CD4-positive, alpha-beta T cell treated with Interleukin-2 at 100 ng/mL for 4 hours (primary cell): ENCODE results near the gene SERPINA4.
"Not testable (repeated sequence)": the region's sequence is repeated elsewhere in the genome, so short reads cannot be mapped to it uniquely, and the experiment has no call there.

ENCODE experiments used
- DNase-seq: peaks from one replicate; pipeline ENCODE4 v3.0.0-alpha.2; 2020; ENCODE audit warnings: low spot score

Gene SERPINA4

DNA sequence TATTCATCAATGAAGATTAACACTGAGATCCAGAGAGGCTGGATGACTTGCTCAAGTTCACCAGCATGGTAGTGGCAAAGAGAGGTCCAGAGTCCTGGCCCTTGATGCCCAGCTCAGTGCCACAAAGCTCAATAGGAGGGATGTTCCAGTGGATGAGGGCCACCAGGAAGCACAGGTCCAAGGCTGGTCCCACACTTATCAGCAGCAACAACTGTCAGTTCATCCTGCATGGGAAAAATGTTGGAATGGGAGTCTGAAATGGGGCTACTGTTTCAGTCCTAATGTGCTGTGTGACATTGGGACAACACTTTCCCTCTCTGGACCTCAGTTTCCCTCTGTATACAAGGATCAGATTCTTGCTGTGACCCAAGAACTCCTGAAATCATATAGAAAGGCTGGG, 31.2 kb downstream of the SERPINA4 start:
- no peak for DNase-seq

GRCh38 chr14:94593376-94593748, 32.1 kb downstream of the SERPINA4 start:
- no peak for DNase-seq

DNA sequence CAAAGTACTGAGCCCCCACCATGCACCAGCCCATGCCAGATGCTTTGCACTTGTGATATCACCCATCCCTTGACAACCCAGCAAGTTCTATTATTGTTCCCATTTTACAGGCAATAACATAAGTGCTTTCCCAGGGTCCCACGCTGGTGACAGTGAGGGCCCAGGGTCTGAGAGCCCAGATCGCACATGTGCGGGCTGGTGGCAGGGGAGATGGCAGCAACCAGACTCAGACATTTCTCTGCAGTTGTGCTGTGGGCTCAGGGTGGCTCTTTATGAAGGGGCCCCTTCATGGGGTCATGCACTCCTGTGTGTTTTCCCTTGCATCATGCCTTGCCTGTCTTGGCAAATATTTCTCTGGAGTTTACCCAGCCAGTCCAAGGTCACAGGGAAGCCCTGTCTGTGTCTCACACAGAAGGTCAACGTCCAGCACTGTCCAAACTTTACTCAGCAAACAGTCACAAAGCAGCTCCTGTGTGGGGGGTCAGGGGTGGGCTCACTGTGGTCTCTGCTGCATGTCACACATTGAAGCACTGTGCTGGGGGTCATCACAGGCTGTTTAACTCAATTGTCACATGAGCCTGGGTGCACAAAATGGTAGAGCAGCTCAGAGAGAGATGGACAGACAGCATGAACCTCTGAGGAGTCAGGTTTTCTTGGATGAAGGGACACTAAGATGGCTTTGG, 32.6 kb downstream of the SERPINA4 start:
- DNase-seq, result no peak

DNA sequence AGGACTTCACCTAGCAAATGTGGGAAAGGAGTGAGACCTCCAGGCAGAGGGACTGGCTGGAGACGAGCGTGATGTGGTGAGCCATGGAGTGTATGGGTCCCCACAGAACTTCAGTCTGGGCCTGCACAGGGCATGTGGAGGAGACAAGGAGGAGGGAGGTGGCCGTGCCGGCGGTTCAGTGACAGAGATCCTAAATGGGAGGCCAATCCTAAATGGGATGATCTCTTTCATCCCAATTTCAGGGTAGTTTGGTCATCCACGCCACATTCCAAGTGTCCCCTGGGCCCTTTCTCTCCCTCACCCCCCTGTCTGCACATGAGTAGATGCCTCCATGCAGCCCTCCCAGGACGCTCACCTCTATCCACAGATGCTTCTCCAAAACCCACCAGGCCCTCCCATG, 33.2 kb downstream of the SERPINA4 start:
- no peak for DNase-seq

- DNase-seq, result no peak
Observed at GRCh38 chr14:94595912-94596311, 34.7 kb downstream of the SERPINA4 start.

DNA sequence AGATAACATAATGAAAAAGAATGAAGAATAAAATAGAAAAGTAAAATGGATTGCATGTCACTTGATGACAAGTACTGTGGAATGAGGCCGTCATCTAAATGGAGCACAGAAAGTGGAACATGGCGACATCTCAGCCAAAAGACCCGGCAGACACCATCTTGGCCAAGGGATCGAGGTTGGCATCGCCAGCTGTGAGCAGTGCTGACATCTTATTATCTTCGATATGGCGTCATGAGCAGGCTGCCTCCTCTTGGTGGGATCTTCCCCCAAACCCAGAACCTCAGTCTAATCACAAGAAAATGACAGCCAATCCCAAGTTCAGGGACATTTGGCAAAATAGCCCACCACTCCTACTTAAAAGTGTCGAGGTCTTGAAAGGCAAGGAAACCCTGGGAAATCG, 35.1 kb downstream of the SERPINA4 start:
- no peak for DNase-seq

DNA sequence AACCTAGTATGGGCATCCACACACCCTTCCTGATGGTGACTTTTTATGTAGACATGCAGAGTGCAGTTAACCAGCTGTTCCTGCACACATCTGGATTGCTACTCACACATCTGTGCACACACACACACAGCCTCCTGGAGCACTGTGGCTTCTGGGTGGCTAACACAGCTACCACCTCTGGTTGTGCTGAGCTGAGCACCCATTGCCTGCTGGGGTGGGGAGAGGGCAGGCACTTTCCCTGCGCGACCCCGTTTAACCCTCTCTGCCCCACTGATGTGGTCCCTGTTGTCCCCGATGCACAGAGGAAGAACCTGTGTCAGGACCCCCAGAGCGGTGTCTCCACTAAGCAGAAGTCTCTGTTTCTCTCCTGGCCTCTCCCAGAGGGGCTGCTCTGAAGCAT, 36.5 kb downstream of the SERPINA4 start:
- no peak for DNase-seq

- DNase-seq, result no peak
Observed at GRCh38 chr14:94598506-94598815, 37.2 kb downstream of the SERPINA4 start.

DNA sequence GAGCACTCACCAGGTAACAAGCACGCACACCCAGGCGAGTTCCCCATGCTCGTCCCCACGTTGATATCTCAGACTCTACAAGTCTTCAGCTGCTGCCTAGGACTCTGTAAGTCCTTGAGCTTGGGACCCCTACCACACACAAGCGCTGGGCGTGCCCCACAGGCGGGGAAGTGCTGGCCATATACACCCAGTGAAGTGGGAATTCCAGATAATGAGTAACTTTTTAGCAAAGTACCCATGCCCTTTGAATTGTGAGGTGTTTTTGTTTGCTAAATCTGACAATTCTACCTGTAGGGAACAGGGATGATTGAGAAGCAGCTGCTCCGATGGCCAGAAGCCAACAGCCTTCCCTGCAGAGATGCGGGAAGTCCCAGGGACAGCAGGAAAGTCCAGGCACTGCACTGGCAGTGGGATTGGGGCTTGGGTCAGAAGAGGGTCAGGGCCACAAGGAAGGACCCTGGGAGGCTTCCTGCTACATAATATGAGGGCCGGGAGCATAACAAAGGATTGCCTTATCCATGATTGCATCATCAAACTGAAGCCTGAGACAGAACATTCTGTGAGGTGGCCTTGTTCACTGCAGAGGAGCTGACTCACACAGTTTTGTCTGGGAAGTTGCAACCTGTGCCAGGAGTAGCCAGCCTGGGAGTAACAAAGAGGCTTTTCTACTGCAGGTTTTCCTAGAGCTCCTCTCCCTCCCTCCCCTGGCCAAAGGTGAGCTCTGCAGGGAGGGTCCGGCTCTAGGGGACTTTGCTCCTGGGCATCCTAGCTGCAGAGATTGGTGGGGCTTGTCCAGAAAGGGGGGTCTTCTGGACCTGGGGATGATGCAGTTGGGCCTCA, 37.8 kb downstream of the SERPINA4 start:
- no peak for DNase-seq

DNA sequence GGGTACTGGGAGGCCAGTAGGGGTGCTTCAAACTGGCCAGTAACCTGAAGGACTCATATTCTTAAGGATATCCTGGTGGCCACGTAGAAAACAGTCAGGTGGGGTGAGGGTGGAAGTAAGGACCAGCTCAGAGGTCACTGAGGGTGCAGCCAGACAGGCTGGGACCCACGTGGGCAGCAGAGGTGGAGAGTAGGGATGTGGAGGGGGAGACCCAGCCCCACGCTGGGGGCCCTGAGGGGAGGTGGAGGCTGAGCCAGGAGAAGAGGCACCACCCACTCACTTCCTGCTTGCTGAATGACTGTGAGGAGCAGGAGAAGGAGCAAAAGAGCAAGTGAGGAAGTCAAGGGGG, 38.4 kb downstream of the SERPINA4 start:
- DNase-seq, result no peak

DNA sequence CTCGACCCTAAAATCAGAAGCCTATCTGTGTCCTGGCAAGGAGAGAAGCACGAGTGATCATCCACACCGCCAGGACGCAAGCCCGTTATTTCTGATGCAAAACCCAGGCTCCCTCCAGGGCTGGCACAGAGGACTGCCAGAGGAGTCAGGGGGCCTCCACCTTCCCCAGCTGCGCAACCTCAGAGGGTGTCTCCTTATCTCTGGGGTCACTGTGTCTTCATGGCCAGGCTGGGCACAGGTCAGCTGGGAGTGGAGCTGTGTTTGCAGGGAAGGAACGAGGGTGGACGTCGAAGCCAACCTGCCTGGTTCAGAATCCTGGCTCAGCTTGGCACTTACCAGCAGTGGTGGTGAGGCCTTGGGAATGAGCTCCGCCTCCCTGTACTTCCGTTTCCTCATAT, 38.9 kb downstream of the SERPINA4 start:
- DNase-seq, result no peak

- no peak for DNase-seq
Observed at GRCh38 chr14:94601884-94602391, 40.7 kb downstream of the SERPINA4 start.

GRCh38 chr14:94602722-94603121, 41.5 kb downstream of the SERPINA4 start:
- no peak for DNase-seq

DNA sequence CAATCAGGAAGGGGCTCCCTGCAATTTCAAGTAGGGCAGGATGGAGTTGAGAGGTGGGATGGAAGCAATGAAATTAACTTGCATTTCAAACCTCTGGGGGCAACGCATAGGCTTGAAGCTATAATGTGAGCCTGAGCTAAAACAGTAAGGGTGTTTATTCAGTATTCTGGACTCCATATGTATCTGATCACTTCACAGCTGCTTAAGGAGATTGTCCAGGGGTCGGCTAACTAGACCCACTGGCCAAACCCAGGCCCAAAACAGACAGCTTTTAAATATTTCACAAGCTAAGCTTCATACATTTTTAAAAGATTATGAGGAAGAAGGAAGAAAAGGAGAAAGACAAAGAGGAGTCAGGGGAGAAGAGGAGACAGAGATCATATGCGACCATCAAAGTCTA, 44.1 kb downstream of the SERPINA4 start:
- no peak for DNase-seq

- DNase-seq, result not testable (repeated sequence)
Observed at GRCh38 chr14:94608966-94609365, 47.7 kb downstream of the SERPINA4 start.

- no peak for DNase-seq
Observed at GRCh38 chr14:94611179-94611578, 49.9 kb downstream of the SERPINA4 start.

GRCh38 chr14:94612174-94612573, 50.9 kb downstream of the SERPINA4 start, which contains the start of gene SERPINA3:
Gene SERPINA3 (plus strand): TSS chr14:94612391. CDS start chr14:94614442, 2,051 bp downstream.
- no peak for DNase-seq

GRCh38 chr14:94612580-94613554, 51.6 kb downstream of the SERPINA4 start:
- no peak for DNase-seq

DNA sequence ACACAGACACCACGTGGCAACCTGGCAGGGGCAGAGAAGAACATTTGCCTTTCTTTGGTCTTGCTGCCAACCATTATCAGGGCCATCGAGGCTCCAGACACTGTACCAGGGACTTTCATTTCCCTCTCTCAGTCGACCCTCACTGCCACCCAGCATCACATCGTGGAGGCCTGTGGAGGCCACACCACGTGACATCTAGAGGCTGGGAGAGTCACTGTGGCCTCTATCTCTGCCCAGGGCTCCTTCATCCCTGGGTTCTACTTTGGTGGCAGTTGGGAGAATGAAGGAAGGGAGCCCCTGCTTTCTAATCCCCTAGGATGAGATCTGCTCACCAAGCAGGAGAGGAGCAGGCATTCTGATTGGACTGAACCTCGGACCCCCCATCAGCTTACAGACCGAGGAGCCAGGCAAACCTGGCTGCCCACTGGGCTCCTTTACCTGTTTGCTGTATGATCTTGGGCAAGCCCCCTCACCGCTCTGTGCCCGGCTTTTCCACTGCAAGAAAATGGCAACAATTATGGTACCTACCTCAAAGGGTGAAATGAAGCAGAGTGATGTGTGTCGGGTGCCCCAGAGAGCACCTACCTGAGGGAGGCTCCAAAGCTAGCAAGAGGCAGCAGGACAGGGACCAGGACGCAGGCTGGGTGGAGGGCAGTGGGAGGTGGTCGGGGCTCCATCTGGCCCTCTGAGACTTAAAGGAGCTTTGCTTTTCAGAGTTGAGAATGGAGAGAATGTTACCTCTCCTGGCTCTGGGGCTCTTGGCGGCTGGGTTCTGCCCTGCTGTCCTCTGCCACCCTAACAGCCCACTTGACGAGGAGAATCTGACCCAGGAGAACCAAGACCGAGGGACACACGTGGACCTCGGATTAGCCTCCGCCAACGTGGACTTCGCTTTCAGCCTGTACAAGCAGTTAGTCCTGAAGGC, 52.7 kb downstream of the SERPINA4 start:
- DNase-seq, result no peak

- DNase-seq, result no peak
Observed at GRCh38 chr14:94614802-94615201, 53.6 kb downstream of the SERPINA4 start.

GRCh38 chr14:94615254-94615653, 54.0 kb downstream of the SERPINA4 start:
- no peak for DNase-seq
